GM12878 (cell line): ENCODE measurements around the gene AP4B1.
A peak's percentile ranks its signal among the peaks of the same experiment; 100 is the strongest.

Experiments
- BHLHE40 ChIP-seq, 2 experiments: fragments of 450-650 bp in 1 of 2; IDR thresholded peaks; 2 replicates each; pipeline ENCODE4 v1.6.1; 2011 to 2017; ENCODE audit warnings: low read depth in 2 of 2, borderline replicate concordance in 1 of 2, improper control_type of control experiment in 1 of 2, low read length in 1 of 2, mild to moderate bottlenecking in 1 of 2
- MYC ChIP-seq: IDR thresholded peaks from 2 replicates; pipeline ENCODE4 v1.6.1; 2011; ENCODE audit warnings: mild to moderate bottlenecking, low read length, moderate library complexity, inconsistent platforms; ENCODE audit not compliant: insufficient read depth, insufficient replicate concordance, insufficient read length, severe bottlenecking
- POLR2AphosphoS2 ChIP-seq: IDR thresholded peaks from 2 replicates; pipeline ENCODE4 v1.6.1; 2011; ENCODE audit warnings: low read depth, mild to moderate bottlenecking, low read length, improper control_type of control experiment, moderate library complexity
- TF ChIP-seq, protein P1 (sequence below), 3 experiments: IDR thresholded peaks in 2 of 3; conservative IDR thresholded peaks in 1 of 3; 2 replicates each; pipeline ENCODE4 v1.5.1; 2011; ENCODE audit warnings: low read depth in 3 of 3, low read length in 3 of 3, mild to moderate bottlenecking in 3 of 3, control low read depth in 2 of 3, moderate library complexity in 2 of 3, inconsistent platforms in 1 of 3, mixed read lengths in 1 of 3; ENCODE audit not compliant: control insufficient read depth in 2 of 3, insufficient read depth in 1 of 3; ENCODE audit errors: extremely low read depth in 1 of 3
- TF ChIP-seq, protein P2 (sequence below): IDR thresholded peaks from 2 replicates; pipeline ENCODE4 v1.6.1; 2012; ENCODE audit warnings: low read depth, low read length, improper control_type of control experiment

DNA sequence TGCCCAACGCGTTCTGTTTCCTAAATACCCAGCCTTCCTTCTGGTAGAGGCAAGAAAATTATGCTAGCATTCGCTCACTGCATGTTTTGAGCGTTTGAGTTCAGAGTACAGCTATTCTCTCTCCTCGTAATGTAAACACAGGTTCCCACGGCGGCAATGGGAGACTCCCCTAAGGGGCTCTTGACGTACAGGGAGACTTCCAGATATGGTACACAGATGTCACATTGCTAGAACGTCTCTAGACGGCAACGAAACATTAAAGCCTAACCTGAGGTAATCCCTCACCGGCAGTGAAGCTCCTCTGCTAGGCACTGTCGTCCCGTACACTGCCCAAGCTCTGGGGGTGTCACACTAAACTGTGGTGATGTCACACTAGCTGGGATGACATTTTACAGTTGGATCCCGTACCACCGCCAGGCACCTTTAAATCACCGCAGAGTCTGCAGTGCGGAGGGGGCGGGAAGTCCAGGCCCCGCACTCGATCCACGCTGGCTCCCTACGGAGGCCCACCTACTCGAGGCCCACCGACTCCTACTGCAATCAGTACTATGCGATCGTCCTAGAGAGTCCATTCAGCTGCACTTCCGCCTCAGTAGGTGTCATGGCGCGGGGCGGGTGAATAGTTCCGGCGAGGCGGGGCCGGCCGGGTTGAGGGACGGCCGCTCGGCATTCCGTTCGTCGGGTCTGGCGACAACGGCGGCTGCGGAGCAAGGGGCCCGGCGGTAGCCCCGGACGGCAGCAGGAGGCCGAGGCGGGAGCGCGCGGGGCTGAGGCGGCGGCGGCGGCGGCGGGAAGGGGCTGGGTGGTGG lies 24.5 kb upstream of the AP4B1 start, which contains the start of gene HIPK1:
- no peak for TF ChIP-seq MYC
- TF ChIP-seq, protein P1, sequence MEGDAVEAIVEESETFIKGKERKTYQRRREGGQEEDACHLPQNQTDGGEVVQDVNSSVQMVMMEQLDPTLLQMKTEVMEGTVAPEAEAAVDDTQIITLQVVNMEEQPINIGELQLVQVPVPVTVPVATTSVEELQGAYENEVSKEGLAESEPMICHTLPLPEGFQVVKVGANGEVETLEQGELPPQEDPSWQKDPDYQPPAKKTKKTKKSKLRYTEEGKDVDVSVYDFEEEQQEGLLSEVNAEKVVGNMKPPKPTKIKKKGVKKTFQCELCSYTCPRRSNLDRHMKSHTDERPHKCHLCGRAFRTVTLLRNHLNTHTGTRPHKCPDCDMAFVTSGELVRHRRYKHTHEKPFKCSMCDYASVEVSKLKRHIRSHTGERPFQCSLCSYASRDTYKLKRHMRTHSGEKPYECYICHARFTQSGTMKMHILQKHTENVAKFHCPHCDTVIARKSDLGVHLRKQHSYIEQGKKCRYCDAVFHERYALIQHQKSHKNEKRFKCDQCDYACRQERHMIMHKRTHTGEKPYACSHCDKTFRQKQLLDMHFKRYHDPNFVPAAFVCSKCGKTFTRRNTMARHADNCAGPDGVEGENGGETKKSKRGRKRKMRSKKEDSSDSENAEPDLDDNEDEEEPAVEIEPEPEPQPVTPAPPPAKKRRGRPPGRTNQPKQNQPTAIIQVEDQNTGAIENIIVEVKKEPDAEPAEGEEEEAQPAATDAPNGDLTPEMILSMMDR (IDR thresholded peaks at IDR 0.05 in 2 of 3, conservative IDR thresholded peaks at IDR 0.05 in 1 of 3; ENCODE audit: control insufficient read depth in 2 of 3, extremely low read depth in 1 of 3, insufficient read depth in 1 of 3, low read depth in 3 of 3, low read length in 3 of 3) = no peak
- TF ChIP-seq, protein P2, sequence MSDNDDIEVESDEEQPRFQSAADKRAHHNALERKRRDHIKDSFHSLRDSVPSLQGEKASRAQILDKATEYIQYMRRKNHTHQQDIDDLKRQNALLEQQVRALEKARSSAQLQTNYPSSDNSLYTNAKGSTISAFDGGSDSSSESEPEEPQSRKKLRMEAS = no peak
- peak; percentile 70; the same call in 1 of the 2 replicates for TF ChIP-seq POLR2AphosphoS2
- peak; percentile 40 to 65; a peak in 2 of 4 replicates for TF ChIP-seq BHLHE40 (IDR thresholded peaks at IDR 0.05; ENCODE audit: borderline replicate concordance in 1 of 2, low read depth in 2 of 2, low read length in 1 of 2)
